Activated T-cell treated with anti-CD3 and anti-CD28 coated beads for 24 hours (primary cell): Measurements from ENCODE around the gene ADCY10.
"Not testable (repeated sequence)": the region's sequence is repeated elsewhere in the genome, so short reads cannot be mapped to it uniquely, and the experiment has no call there.

ENCODE experiments used
- DNase-seq: peaks from one replicate; pipeline ENCODE4 v3.0.0-alpha.2; 2020; ENCODE audit warnings: low read depth

ADCY10 gene

DNA sequence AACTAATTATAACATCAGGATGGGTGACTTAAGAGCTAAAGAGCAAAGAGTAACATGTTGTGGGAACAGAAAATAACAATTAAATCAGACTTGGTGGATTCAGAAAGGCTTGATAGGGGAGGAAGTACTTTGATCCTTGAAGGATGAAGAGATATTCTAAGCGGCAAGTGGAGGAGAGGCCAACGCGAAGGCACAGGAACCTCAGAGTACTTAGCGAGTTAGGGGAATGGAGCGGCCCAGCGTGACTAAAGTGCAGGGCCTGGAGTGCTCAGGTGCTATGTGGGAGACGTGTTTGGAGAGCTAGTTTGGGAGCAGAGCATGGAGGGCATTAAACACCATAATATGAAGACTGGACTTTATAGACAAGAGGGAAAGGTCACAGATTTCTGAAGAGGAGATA, 64.3 kb downstream of the ADCY10 start:
- no peak for DNase-seq

DNA sequence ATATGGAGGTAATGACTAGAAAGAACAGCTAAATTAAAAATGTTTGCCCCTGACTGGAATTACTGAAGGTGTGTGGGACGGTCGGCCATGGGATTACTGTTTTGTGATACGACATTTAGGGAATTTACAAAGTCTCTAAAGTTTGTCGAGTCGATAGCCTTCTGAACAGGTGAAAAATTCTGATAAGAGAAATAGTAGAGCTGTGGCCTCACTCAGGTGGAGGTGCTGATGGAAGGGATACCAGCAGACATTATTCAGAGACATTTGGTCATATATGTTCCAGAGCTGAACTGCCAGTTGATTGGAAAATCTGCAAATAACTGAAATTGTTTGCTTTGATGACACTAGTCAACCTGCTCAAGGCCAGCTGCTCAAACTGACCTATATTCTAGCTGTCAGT, 71.1 kb downstream of the ADCY10 start:
- DNase-seq, result no peak

DNA sequence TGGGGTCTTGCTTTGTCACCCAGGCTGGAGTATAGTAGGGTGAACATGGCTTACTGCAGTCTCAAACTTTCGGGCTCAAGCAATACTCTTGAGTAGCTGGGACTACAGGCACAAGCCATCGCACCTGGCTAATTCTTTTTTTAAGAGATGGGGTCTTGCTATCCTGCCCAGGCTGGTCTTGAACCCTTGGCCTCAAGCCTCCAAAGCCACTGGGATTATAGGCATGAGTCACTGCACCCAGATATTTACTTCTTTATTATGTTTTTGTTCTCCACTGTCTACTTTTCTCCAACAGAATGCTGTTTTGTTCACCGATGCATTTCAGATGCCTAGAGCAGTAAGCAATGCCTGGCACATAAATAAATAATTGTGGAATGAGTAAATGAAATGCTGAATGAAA, 72.4 kb downstream of the ADCY10 start:
- DNase-seq, result no peak

DNA sequence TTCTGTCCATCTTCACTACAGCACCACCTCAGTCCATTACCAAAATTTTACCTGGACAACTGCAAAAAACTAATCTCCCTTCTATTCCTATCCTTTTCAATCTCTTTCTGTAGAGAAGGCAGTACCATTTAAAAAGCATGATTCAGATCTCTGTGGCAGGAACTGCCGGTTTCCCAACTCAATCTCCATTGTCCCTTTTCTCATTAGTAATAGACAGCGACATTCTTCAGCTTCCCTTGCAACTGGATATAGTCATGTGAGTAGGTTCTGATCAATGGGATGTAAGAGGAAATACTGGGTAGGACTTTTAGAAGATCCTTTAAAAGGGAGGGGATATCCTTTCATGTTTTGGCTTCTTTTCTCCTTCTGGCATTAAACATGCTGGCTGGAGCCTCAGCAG, 74.9 kb downstream of the ADCY10 start:
- DNase-seq, result no peak

DNA sequence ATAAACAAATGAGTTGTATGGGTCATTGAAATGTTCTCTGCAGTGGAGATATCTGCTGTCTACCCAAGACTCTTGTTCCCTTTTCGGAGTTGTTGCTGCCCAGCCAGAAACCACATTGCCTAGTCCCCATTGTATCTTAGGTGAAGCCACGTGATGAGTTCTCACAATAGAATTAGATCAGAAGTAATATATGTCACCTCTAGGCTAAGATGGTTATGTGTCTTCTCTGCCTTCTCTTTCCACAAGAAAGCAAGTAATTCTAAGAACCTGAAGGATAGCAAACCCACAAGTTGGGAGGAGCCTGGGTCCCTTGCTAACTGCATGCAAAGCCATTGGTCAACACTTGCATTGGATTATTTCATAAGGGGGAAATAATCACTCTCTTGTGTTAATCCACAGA, 76.6 kb downstream of the ADCY10 start:
- DNase-seq, result no peak

DNA sequence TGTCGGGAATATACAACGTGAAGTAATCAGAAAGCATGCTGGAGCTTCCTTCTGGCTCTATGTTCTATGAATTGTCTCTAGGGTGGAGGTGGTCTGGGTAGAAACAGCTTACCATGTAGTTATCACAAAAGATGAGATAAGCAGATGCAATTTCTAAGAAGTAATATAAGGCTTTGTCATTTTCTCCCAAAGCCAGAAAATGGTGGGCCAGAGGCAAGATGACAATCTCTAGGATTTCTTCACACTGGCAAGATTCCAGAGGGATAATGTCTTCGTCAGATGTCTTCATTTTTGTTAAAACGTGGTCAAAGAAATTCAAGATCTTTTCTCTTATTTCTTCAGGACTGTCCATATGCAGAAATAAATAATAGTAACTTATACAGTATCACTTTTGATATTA, 77.7 kb downstream of the ADCY10 start:
- no peak for DNase-seq

DNA sequence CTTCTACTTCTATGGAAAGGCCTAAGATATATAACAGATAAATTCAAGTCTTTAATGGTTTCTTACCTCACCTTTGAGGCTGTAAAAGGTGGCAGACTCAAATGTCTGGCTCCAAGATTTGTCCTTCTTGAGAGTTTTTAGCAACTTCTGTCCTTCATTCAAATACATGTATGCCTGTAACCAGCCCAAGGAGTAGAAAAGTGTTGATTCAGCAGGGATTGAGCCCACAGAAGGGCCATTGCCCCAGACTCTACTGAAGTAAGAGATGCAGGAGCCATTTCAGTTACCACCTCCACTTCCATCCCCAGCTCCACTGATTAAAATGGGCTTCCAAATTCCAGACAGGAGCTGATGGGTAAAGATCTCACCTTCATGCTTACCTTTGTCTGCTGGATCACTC, 80.0 kb downstream of the ADCY10 start:
- DNase-seq, result no peak

DNA sequence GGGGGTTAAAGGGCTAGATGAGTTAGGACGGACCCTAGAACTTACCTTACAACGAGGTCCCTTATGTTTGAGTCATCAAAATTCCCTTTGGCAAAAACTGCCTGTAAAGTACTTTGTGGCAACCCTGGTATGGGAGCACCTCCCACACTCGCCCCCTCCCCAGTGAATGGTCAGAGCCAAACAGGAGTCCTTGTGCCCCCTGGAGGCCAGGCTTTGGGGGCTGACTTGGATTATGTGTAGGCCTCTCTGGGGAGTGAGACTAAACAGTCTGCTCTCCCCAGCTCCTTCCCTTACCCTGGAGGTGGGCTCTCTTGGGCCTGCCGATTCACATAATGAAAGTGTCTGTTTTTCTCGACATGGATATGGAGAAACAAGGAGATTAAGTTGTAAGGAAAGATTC, 81.2 kb downstream of the ADCY10 start:
- no peak for DNase-seq

DNA sequence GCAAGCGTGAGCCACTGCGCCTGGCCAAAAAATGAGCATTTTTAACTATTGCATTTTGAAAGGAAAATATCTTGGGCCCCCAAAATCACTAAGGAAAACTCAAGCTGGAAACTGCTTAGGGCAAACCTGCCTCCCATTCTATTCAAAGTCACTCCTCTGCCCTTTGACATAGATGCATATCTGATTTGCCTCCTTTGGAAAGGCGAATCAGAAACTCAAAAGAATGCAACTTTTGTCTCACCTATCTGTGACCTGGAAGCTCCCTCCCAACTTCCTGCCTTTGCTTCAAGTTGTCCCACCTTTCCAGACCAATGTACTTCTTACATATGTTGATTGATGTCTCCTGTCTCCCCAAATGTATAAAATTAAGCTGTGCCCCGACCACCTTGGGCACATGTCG, 83.3 kb downstream of the ADCY10 start:
- not testable (repeated sequence) for DNase-seq

DNA sequence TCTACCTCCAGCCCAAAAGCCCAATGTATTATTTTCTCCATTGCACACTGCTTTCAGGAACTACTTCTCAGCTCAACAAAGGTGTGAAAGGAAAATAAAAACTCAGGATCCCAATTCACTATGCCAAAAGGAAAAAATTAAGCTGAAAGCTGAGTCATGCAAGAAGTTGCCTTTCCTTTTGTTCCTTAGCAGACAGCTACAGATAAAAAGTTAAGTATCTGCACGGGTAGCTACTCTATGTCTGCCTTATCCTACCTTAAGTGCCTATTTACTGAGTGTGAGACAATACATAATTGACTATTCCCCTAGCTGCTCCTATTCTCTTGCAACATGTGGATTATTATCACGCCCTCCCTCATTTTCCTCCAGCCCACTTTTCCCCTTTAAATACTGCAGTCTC, 84.1 kb downstream of the ADCY10 start:
- DNase-seq, result no peak

DNA sequence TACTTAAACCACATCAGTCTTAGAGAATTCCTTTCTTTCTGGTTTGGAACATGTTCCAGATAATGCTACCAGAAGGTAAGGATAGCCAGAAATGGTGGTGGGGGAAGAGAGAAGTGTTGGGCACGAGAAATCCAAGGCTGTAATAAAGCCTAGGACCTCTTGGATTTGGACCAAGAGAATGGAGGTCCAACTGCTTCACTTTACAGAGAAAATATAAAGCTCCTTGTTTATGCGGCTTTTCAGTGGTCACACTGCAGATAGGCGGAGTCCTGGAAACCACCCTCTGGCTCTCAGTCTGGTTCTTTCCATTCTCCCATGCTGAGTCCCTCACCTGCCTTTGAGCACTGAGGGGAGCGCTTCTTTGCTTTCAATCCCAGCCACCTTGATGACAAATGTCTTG, 87.8 kb downstream of the ADCY10 start:
- no peak for DNase-seq

DNA sequence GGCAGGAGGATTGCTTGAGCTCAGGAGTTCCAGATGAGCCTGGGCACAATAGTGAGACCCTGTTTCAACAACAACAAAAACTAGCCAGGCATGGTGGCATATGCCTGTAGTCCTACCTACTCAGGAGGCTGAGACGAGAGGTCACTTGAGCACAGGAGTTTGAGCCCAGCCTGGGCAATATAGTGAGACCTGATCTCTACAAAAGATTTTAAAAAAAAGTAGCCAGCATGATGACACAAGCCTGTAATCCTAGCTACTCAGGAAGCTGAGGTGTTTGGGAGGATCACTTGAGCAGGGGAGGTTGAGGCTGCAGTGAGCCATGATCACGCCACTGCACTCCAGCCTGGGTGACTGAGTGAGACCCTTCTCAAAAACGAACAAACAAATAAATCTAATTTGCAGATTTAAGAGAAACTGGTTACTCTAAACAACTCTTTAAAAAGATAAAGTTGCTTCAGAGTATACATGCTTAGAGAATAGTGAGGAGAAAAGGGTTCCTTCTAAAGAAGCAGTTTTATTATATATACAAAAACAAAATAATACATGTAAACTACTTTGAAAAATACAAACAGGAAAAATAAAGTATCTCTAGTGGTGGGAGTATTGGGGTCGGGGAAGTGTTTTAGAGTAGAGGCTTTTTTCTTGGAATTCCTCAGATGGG, 88.4 kb downstream of the ADCY10 start:
- DNase-seq, result no peak

DNA sequence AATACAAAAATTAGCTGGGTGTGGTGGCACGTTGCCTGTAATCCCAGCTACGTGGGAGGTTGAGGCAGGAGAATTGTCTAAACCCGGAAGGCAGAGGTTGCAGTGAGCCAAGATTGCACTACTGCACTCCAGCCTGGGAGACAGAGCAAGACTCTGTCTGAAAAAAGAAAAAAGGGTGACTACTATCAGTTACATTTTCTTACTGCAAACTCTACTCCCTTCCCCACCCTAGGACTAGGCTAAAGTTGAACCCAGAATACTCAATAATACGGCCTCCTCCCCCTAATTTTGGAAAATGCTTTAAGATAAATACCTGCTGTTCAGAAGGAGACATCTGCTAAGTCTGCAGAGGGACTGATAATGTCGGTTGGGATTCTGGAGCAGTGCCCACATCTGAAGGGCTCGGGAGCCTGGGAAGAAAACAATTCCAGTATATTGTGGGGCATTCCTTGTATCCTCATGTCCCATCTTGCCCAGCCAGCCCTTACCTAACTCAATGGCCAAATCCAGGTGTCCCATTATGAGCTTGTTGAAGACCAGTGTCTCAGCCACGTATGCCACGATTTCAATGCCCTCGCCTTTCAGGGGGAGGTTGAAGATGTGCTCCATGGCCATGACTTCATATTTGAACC, 89.7 kb downstream of the ADCY10 start:
- no peak for DNase-seq

DNA sequence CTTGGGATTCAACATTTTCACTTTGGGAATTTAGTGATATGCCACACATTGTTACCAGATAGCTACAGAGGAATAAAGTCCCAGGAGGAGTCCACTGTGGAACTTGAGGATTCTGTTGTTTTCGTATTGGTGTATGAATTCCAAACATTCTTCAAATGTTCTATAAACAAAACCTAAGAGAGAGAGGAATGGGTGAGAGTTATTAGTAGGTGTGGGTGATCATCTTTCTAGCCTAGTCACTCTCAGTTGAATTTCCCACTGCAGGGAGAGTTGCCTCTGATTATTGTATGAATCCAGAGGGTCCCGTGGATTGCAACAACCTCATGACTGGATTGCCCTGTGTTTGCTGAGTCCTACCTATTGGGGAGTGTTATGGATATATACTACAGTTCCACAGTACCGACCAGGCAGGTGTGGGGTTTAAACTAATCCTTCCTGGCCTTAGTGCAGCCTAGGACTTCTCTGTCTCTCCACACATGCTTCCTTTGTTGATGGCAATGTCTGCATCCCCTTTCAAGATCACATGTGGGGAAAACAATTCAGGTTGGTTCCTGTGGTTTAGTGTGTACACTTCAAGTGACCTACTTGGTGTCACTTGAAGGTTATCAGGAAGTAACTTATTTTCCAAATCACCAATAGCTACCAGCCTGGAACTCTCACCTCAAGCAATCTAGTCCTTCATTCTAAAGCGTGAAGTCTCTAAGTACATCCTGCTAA, 91.8 kb downstream of the ADCY10 start:
- DNase-seq, result no peak

DNA sequence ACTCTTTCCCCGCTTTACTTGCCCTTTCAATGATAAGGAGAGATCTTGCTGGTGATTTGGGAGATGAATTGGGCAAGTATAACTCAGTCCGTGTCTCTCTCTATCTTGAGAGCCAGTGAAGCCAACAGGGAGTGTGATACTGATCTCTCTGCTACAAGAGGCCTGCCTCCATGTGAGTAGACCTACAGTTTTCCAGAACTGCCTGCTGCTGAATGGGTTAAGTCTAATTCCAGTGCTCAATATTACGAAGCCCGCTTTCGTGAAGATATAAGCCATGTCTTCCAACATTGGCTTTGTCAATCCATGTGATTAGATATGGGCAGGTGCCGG, 92.6 kb downstream of the ADCY10 start:
- no peak for DNase-seq

DNA sequence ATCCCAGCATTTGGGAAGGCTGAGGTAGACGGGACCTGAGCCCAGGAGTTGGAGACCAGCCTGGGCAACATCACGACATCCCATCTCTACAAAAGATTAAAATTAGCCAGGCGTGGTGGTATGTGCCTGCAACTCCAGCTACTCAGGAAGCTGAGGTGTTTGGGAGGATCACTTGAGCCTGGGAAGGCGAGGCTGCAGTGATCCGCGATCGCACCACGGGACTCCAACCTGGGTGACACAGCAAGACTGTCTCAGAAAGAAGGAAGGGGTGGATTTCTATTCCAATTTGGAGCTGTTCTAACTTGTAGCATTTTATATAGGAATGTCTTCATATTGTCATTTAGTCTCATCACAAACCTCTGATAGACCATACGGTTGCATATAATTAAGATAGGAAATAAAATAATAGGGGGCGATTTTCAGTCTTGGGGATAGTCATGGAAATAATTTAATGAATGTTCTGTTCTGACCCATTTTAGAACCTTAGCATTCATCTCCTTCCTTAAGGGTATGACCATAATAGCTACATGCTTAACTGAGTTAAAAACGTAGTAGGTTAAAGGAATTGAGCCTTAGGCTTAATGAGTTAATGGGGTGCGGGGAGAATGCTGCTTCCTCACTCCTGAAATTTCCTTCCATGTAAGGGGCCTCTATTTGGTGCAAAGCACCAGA, 93.1 kb downstream of the ADCY10 start:
- no peak for DNase-seq

DNA sequence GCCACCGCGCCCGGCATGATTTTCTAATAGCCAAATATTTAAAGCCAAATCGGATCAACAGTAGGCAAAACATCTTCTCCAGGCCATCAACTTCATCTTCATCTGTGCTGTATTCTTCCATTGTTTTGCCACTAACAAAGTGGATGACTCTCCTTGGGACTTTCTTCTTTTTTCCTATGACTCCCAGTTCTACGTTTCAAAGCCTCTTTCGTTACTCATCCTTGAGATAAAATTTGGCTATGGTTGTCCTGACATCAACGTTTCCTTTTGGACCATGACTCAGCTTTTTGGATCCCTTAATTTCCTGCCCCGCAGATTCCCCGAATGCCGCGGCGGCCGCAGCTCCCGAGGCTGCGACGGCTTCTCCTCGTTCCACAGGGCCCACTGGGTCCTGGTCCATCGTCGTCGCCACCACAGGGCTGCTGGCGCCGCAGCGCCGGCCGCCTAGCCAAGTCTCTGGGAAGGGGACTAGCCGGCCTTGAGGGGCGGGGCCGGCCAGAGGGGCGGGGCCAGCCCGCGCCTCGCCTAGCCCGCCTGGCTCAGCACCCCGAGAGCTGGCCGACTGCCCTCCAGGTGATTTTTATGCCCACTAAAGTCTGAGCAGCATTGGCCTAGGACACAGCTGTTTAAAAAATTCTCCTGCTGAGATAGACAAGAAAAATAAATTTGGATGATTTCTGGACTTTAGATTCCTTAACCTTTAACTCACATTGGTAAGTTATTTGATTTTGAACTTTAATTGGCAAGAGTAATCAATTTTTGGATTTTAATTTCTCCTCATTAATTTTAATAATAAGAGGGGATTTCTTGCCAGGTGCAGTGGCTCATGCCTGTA, 93.9 kb downstream of the ADCY10 start:
- DNase-seq, result no peak

DNA sequence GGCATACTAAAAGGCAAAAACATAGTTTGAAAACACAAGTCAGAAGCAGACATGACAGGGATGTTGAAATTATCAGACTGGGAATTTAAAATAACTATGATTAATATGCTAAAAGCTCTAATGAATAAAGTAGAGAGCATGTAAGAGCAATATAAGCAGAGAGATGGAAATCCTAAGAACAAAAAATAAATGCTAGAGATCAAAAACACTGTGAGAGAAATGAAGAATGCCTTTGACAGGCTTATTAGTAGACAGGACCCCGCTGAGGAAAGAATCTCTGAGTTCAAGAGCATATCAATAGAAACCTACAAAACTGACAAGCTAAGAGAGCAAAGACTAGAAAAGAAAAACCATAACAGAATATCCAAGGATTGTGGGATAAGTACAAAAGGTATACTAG, 98.3 kb downstream of the ADCY10 start:
- no peak for DNase-seq

DNA sequence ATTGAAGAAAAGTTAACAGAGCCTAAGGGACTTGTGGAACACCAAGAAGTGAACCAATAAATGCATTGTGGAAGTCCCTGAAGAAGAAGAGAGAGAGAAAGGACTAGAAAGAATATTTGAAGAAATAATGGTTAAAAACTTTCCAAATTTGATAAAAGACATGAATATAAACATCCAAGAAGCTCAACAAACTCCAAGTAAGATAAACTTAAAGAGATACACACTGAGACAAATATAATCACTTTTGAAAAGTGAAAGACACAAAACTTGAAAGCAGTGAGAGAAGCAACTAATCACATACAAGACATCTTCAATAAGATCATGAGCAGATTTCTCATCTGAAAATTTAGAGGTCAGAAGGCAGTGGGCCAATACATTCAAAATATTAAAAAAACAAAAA, 101.0 kb downstream of the ADCY10 start:
- DNase-seq, result no peak

DNA sequence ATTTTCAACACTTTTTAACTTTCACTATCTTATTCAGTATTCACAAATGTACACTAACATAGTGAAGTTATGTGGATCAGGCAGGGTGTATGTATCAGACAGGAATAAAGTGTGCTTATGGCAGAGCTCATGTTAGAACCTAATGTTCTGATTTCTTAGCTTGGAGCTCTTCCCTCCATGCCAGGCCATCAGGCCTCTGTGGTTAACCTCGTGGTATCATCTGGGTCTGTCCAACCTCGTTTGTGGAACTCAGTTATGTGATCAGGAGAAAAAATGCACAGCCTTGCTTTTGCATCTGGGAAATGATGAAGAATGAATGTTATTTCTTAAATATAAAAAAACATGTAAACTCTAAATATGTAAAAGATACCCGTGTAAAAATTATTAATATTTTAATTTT, 105.2 kb downstream of the ADCY10 start:
- no peak for DNase-seq

DNA sequence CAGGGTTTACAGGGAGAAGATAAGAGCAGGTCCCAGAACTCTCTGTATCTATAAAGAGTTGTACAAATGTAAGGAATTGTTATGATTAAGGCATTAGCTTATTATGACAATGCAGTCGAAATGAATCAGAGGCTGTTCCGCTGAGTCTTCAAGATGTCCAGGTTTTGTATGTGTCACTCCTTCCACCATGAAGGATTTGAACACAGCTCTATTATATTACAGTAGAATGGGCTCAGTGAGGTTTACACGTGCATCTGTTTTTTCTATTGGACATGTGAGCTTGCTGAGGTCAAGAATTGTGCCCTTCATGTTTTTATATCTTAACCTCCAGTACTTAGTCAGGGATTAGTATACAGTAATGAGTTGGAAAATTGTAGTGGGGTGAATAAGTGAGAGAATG, 105.8 kb downstream of the ADCY10 start:
- no peak for DNase-seq

DNA sequence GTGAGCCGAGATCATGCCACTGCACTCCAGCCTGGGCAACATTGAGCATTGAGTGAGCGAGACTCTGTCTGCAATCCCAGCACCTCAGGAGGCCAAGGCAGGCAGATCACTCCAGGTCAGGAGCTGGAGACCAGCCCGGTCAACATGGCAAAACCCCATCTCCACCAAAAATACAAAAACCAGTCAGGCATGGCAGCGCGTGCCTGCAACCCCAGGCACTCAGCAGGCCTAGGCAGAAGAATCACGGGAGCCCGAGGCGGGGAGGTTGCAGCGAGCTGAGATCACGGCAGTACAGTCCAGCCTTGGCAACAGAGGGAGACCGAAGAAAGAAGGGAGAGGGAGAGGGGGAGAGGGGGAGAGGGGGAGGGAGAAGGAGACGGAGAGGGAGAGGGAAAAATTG, 107.3 kb downstream of the ADCY10 start:
- not testable (repeated sequence) for DNase-seq
